Neural cell (in vitro differentiated cells): ENCODE data around the gene AFTPH.

Source experiments
- EP300 ChIP-seq: fragments of 450-650 bp; conservative IDR thresholded peaks from 2 replicates; pipeline ENCODE4 v1.6.1; 2014; ENCODE audit warnings: antibody characterized with exemption, mild to moderate bottlenecking, moderate library complexity; ENCODE audit not compliant: poor library complexity, severe bottlenecking
- EZH2 ChIP-seq: fragments of 200-600, 300-800 bp; shearing (Covaris generic), sonication (generic); IDR thresholded peaks from 2 replicates; pipeline ENCODE4 v1.6.1; 2014; ENCODE audit warnings: antibody characterized with exemption, low read length, borderline replicate concordance, mild to moderate bottlenecking; ENCODE audit not compliant: insufficient read depth, poor library complexity, severe bottlenecking
- SMC3 ChIP-seq: fragments of 450-650 bp; conservative IDR thresholded peaks from 2 replicates; pipeline ENCODE4 v1.6.1; 2014; ENCODE audit warnings: antibody characterized with exemption, mild to moderate bottlenecking, moderate library complexity; ENCODE audit not compliant: poor library complexity
- TAF1 ChIP-seq: IDR thresholded peaks from 2 replicates; pipeline ENCODE4 v1.6.1; 2012; ENCODE audit warnings: low read depth
- TF ChIP-seq, protein P1 (sequence below): fragments of 450-650 bp; IDR thresholded peaks from 2 replicates; pipeline ENCODE4 v1.5.1; 2014; ENCODE audit warnings: antibody characterized with exemption, mild to moderate bottlenecking, moderate library complexity; ENCODE audit not compliant: poor library complexity, severe bottlenecking

GRCh38 chr2:64526034-64526433, 1.9 kb downstream of the AFTPH start:
- TF ChIP-seq EP300 (no peak), SMC3 (no peak), EZH2 (no peak), TAF1 (no peak)
- TF ChIP-seq, protein P1, sequence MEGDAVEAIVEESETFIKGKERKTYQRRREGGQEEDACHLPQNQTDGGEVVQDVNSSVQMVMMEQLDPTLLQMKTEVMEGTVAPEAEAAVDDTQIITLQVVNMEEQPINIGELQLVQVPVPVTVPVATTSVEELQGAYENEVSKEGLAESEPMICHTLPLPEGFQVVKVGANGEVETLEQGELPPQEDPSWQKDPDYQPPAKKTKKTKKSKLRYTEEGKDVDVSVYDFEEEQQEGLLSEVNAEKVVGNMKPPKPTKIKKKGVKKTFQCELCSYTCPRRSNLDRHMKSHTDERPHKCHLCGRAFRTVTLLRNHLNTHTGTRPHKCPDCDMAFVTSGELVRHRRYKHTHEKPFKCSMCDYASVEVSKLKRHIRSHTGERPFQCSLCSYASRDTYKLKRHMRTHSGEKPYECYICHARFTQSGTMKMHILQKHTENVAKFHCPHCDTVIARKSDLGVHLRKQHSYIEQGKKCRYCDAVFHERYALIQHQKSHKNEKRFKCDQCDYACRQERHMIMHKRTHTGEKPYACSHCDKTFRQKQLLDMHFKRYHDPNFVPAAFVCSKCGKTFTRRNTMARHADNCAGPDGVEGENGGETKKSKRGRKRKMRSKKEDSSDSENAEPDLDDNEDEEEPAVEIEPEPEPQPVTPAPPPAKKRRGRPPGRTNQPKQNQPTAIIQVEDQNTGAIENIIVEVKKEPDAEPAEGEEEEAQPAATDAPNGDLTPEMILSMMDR: no peak
